ENCODE measurements around the gene ZNF407.

Gene ZNF407

GRCh38 chr18:74672371-74672770 is 74.7 kb downstream of the ZNF407 start:
- no peak for DNase-seq (ENCODE audit: low read depth)

- DNase-seq (ENCODE audit: low read depth): no peak
Observed at GRCh38 chr18:74674487-74674886, 76.8 kb downstream of the ZNF407 start.

GRCh38 chr18:74679006-74679678 is 81.5 kb downstream of the ZNF407 start:
- no peak for DNase-seq (ENCODE audit: low read depth)

- no peak for DNase-seq (ENCODE audit: low read depth)
Observed at GRCh38 chr18:74679679-74680076, 82.0 kb downstream of the ZNF407 start.

- DNase-seq (ENCODE audit: low read depth): no peak
Observed at GRCh38 chr18:74682141-74682990, 84.7 kb downstream of the ZNF407 start.

DNA sequence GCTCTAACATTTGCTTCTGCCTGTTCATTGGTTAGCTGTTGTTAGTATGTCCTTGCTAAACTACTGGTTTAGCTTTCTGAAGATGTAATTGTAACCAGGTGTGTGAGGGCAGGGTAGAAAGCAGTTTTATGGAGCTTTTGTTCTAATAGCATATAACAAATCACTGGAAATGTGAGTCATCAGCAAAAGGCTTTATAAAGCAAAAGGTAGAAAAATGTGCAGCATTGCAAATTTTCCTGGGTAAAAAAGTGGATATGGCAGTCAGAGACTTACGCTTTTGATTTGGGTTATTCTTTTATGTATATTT is 85.3 kb downstream of the ZNF407 start:
- peak; percentile 32 for DNase-seq (ENCODE audit: low read depth)

DNA sequence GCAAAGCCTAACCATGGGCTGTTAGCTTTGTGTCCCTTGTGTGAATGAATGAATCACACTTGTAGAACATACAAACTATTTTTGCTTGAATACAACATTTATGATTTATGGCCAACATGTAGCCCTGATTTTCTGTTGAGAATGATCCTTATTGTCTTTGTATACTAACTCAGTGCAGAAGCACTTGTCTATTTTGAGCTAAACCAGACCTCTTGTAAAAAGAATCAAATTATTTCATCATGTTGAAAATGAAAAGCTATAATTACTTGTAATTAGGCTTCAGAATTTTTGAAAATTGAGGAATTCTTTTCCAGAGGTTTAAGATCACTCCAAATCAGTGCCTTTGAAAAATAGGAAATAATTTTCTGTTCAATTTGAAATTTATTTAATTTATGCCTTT is 85.9 kb downstream of the ZNF407 start:
- DNase-seq (ENCODE audit: low read depth): no peak

DNA sequence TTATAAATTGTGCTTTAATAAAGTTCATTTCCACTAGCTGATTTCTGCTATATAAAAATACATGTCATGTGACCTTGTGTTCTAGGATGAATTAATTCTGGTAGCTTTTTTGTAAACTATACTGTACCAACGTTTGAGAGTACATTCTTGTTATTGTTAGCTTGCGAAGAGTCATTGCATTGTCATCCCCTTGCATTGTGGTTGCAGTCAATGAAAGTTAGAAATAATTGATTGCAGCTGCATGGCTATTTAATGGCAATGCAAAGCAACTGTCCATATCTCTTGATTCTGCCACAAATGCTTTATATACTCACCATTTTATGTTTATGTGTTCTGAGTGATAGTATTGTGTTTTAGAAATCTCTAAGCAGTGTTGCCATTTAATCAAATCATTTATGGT is 91.6 kb downstream of the ZNF407 start:
- DNase-seq (ENCODE audit: low read depth): peak; percentile 86

DNA sequence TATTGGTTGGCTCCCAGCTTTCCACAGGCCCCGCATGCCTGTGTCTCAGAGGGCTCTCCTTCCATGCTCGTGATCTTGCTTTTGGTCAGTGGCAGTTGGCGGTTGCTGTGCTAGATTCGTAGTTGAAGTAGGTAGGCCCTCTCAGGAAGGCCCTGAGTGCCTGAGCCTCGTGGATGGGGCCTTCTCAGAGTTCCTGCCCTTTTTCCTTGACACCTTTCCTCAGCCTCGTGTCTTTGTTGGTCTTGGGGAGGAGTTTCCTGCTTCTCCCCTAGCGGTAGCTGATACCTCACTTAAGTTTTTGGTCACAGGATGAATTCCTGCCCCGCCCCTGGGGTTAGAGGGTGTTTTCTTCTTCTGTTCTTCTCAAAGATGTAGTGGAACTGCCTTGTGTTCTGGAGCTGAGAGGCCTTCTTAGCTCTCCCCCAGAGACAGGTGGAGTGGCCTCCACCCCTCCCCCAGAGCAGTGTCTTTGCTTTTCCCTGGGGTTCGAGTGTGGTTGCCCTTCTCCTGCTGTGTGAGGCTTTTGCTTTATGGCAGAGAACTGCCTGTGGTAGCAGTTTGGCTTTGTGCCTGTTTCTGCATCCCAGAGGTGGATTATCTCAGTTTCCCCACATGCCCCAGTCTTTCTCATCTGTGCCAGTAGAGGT is 94.8 kb downstream of the ZNF407 start:
- no peak for DNase-seq (ENCODE audit: low read depth)

GRCh38 chr18:74694436-74694835 is 96.8 kb downstream of the ZNF407 start:
- no peak for DNase-seq (ENCODE audit: low read depth)

DNA sequence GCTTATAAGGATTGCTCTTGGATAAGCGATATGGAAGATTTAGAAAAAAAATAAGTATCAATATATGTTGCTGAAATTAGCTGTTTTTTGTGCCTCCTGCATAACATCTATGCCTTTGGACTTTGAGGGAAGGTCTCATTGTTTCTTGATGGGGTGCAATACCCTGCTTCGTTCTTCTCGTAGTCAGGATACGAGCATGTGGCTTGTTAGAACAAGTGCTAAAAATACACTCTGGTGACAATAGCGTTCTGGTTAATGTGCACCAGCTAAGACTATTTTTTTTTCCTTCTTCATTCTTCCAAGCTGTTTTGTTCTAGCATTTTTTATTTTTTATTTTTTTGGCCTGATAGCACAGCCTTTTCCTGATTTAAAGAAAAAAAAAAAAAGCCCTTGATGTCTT is 97.5 kb downstream of the ZNF407 start:
- no peak for DNase-seq (ENCODE audit: low read depth)

DNA sequence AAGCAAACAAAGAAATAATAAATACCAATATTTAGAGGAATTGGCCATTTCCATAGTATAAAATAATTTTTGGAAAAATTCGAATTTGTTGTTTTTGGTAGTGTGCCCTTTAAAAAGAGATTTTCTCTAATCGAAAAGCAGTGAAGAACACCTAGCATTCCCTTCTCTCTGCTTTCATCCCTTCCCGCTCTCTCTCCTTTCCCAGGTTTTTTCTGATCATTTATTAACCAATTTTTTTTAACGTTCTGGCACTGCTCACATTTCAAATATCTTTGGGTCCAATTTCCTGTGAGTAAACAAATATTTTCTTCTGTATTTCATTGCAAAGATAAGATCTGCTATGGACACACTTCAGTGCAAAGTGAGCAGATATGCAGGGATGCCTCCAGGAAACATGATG is 101.2 kb downstream of the ZNF407 start:
- no peak for DNase-seq (ENCODE audit: low read depth)

DNA sequence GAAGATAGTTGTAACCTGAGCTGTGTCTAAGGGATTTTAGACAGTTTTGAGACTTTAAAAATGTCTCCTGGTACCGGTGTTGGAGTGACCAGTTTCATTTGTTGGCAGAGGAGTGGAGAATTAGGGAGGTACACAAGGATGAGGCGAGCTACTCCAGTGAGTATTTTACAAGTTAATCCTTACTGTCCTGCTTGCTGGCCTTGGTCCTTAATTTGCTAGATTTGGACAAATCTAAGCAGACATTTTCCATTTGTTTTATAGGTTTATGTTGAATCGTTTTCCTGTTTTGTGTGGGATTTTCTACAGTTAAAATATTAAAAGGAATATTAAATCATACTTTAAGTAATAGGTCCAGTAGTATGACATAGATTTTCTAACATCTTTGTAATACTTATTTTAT is 101.8 kb downstream of the ZNF407 start:
- DNase-seq (ENCODE audit: low read depth): no peak

DNA sequence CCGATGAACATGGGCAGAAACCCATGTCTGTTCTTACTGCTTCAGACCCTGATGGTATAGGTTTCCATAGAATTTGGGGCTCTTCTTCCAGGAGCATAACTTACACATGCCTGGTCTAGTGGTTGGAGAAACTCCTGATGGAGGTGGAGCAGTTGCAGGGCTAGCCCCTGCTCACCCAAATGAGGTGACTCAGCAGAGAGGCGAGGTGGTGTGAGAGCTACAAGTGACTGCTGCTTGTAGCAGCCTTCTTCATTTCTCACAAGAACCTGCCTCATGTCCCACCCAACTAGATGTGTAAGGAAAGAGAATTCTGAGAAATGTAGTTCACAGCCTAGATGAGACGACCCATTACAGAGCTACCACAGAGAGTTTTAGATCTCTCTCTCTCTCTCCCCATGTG is 105.3 kb downstream of the ZNF407 start:
- no peak for DNase-seq (ENCODE audit: low read depth)

DNA sequence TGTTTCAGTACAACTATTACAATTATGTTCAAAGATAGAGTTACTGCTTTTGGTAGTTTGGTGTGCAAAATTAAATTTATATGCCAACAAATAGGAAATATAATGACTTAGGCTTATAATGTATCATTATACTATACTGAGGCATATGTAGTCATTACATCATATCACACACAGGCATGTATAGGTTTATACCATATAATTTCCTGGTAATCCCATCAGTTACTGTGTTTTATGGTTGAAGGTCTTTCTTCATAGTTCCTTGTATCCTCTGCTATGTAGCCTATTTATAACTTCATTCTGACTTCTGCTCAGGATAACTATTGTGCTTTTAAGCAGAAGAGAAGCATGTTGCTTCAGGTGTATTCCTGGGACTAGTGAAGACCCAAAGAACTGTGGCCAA is 110.5 kb downstream of the ZNF407 start:
- no peak for DNase-seq (ENCODE audit: low read depth)

GRCh38 chr18:74709452-74709851 is 111.8 kb downstream of the ZNF407 start:
- no peak for DNase-seq (ENCODE audit: low read depth)

DNA sequence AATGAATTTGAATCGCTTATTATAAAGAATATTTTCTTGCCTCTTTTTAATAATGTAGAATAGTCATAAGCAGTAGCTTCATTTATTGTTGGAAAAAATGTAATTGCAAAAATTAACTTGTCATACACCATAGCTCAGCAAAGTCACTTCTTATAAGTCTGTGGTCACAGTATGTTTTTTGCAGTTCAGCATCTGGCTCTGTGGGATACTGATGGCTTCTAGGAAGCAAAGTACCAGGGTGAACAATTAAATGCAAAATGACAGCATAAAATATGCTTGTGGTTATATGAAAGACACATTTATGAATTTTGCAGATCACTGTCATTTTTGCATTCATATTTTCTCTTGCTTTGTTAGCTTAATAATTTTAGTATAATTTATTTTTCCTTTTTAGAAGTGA is 116.5 kb downstream of the ZNF407 start:
- no peak for DNase-seq (ENCODE audit: low read depth)

DNA sequence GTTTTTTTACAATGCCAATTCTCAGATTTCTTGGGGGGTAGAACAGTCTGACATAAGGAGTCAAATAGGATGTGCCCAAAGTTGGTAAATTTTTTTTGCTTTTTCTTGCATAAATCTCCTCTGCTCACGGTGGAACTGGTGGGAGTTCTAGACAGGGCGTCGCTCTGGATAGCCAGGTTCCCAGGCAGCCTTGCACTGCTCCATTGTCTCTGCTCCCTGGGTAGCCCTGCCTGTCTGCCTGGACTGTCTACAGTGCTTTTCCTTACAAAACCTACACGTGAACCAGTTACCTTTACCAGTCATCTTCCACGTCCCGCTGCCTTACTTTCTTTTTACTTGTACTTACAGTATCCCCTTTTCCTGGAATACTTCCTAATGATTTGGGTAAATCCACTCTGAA is 117.1 kb downstream of the ZNF407 start:
- no peak for DNase-seq (ENCODE audit: low read depth)

DNA sequence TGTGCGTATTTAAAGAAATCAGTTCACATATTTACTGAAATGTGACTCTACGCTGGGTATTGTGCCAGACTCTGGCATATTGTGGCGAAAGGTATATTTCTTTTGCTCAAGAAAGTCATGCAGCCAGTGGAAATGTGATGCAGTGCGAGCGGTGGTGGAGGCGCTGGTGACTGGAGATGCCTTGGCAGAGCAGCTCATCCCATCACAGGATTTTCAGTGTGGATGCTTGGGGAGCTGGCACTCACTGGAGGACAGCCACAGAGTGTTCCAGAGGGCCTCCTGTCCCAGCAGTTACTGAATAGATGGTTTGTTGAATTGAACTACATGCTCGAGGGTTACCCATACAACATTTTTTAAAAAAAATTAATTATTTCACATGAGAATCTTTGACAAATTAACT is 117.6 kb downstream of the ZNF407 start:
- DNase-seq (ENCODE audit: low read depth): no peak

DNA sequence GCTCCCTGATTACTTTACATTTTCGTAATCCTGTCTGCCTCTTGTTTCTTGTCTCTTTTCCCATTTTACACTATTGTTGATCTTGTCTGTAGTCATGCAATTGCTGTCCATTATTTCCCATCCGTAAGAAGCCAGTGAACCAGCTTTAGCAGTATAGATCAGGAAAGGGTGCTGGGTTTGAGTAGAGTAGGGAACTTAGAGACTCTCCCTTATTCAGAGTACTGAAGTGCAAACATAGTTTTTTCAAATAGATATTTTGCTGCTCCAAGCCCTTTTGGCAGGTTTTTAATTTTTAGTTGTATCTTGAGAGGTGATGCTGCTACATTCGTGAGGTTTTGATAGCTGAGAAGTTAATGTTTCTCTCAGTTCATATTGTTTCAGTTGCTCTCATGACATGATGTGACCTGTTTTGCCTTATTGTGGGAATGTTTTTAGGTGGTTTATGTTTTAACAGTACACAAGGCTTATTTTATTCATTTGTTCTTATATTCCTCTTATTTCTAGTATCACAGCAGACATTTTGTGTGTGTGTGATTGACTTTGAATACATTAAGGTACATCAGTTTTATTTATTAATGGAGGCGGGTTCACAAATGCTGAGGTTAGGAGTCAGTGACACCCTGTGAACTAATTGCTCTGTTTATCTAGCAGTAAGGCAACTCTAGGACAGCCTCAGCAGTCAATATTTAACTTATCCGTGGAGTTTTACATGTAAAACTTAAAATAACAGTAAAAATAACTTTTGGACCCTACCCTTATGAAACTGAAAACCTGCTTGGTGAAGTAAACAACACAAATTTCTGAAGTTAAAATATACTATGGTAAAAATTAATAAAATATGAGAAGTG is 118.4 kb downstream of the ZNF407 start:
- DNase-seq (ENCODE audit: low read depth): no peak

GRCh38 chr18:74718312-74718711 is 120.6 kb downstream of the ZNF407 start:
- DNase-seq (ENCODE audit: low read depth): no peak

DNA sequence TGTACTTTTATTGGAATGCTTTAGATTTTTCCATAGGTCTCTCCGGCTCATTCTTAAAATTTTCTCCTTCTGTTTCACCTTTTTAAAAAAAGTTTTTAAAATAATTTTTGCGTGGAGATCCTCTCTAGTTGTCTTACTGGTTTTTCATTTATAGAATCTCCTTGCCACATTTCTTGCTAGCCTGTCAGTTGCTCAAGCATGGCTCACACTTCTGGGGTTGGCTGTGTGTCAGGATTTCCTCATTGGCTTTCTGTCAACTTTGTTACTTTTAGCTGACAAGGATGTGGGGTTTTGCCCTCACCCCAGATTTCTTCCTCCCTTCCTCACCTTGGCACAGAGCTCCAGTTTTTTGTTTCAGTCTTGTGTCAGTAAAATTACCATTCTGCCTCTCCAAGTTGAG is 124.6 kb downstream of the ZNF407 start:
- DNase-seq (ENCODE audit: low read depth): peak; percentile 65

All from fibroblast of gingiva (primary cell).